NB4 (cell line): ENCODE measurements around the gene TMEM184B.
"Not testable (repeated sequence)": the region's sequence is repeated elsewhere in the genome, so short reads cannot be mapped to it uniquely, and the experiment has no call there.

Source experiments
- DNase-seq: peaks from one replicate; pipeline ENCODE4 v3.0.0; 2010; ENCODE audit warnings: low read depth
- H3K4me3 ChIP-seq: one replicate; pipeline ENCODE4 v1.5.1; 2011; ENCODE audit warnings: mild to moderate bottlenecking, low read depth, low read length, moderate library complexity
- CTCF ChIP-seq: IDR thresholded peaks from one replicate; pipeline ENCODE4 v1.5.1; 2012; ENCODE audit warnings: low read depth, low read length
- MAX ChIP-seq: IDR thresholded peaks from 2 replicates; pipeline ENCODE4 v1.6.1; 2011; ENCODE audit warnings: low read depth, low read length
- MYC ChIP-seq: IDR thresholded peaks from 2 replicates; pipeline ENCODE4 v1.6.1; 2011; ENCODE audit warnings: low read depth, low read length
- POLR2A ChIP-seq: IDR thresholded peaks from 2 replicates; pipeline ENCODE4 v1.6.1; 2011; ENCODE audit warnings: mild to moderate bottlenecking; ENCODE audit not compliant: insufficient read length; ENCODE audit errors: extremely low read depth

The TMEM184B gene

GRCh38 chr22:38180841-38181452, 91.9 kb downstream of the TMEM184B start:
- H3K4me3 ChIP-seq = peak overlapping the region; percentile 76
- DNase-seq = no peak

GRCh38 chr22:38178605-38178937, 94.2 kb downstream of the TMEM184B start:
- H3K4me3 ChIP-seq = not testable (repeated sequence)

More at GRCh38 chr22:38180841-38181452, 91.9 kb downstream of the TMEM184B start:
- no peak for TF ChIP-seq MAX
- no peak for TF ChIP-seq POLR2A
- no peak for TF ChIP-seq CTCF
- no peak for TF ChIP-seq MYC

GRCh38 chr22:38177926-38178604, 94.7 kb downstream of the TMEM184B start:
- H3K4me3 ChIP-seq = no peak overlapping the region
- TF ChIP-seq MYC (no peak), CTCF (no peak), POLR2A (no peak), MAX (no peak)
- peak; percentile 50 for DNase-seq

More at GRCh38 chr22:38178605-38178937, 94.2 kb downstream of the TMEM184B start:
- DNase-seq = not testable (repeated sequence)

- not testable (repeated sequence) for DNase-seq, H3K4me3 ChIP-seq
These were observed 95.3 kb downstream of the TMEM184B start for GRCh38 chr22:38177571-38177925.

GRCh38 chr22:38177044-38177443, 95.8 kb downstream of the TMEM184B start:
- H3K4me3 ChIP-seq = no peak overlapping the region
- DNase-seq = peak; percentile 67
- no peak for TF ChIP-seq MYC

- TF ChIP-seq CTCF = no peak
- TF ChIP-seq MAX = no peak
- TF ChIP-seq POLR2A = no peak
- no peak for TF ChIP-seq MYC
- no peak for DNase-seq
- H3K4me3 ChIP-seq = no peak overlapping the region
These were observed 96.6 kb downstream of the TMEM184B start for GRCh38 chr22:38176170-38176741.

GRCh38 chr22:38175206-38176118, 97.3 kb downstream of the TMEM184B start:
- no peak for DNase-seq
- TF ChIP-seq MAX (no peak), POLR2A (no peak), MYC (no peak), CTCF (no peak)
- H3K4me3 ChIP-seq = no peak overlapping the region
